Calu3 (cell line): ENCODE data around the gene TTBK1. TPM values are rescaled to one million over a fixed set of nuclear protein-coding genes. Genes with fewer than 3 reads are reported as not detected.

ENCODE experiments used
- BruUV-seq: library from RNA; stranded (reverse); fragments of 400-500 nt; replicated peaks from 2 replicates; lab custom pipeline; 2021; lab: Mats Ljungman, UMichigan
- CTCF ChIA-PET: fragments of 300-600 bp; sonication (Branson Sonifier 250); formaldehyde crosslinking; loops from one replicate; lab custom pipeline; 2022; ENCODE audit warnings: antibody characterized with exemption; lab: Charles Lee
- DNase-seq: peaks from one replicate; pipeline ENCODE4 v3.0.0; 2022
- H3K27ac Mint-ChIP-seq: one replicate; pipeline ENCODE4 v1.8.0; 2022; ENCODE audit warnings: mixed read lengths; ENCODE audit not compliant: unreplicated experiment
- H3K27me3 Mint-ChIP-seq: one replicate; pipeline ENCODE4 v1.8.0; 2022; ENCODE audit warnings: mixed read lengths; ENCODE audit not compliant: unreplicated experiment
- H3K36me3 Mint-ChIP-seq: one replicate; pipeline ENCODE4 v1.8.0; 2022; ENCODE audit warnings: mild to moderate bottlenecking, moderate library complexity, mixed read lengths; ENCODE audit not compliant: insufficient read depth, unreplicated experiment
- H3K4me1 Mint-ChIP-seq: one replicate; pipeline ENCODE4 v1.8.0; 2022; ENCODE audit warnings: mild to moderate bottlenecking, low read depth, mixed read lengths; ENCODE audit not compliant: unreplicated experiment
- H3K4me3 Mint-ChIP-seq: one replicate; pipeline ENCODE4 v1.8.0; 2022; ENCODE audit warnings: mild to moderate bottlenecking, low read depth, moderate library complexity, mixed read lengths; ENCODE audit not compliant: unreplicated experiment
- H3K9me3 Mint-ChIP-seq: one replicate; pipeline ENCODE4 v1.8.0; 2022; ENCODE audit warnings: low read depth, mixed read lengths; ENCODE audit not compliant: unreplicated experiment
- CTCF ChIP-seq: fragments of 200-600 bp; IDR thresholded peaks from one replicate; pipeline ENCODE4 v1.8.0; 2022; ENCODE audit warnings: antibody characterized with exemption; ENCODE audit not compliant: unreplicated experiment
- intact Hi-C: fragments of 100-400 bp; cut with micrococcal nuclease; formaldehyde crosslinking; loops from one replicate; pipeline ENCODE4 v1.10.0; 2022; ENCODE audit not compliant: unreplicated experiment
- total RNA-seq: library from RNA; stranded (reverse); gene quantifications from 2 replicates; pipeline ENCODE4 v1.2.3, GENCODE V29; 2022

The TTBK1 gene
- total RNA-seq, 1 experiment from 2014 or later = 0.17 TPM

GRCh38 chr6:43285832-43286231 is 42.6 kb downstream of the TTBK1 start:
- CTCF ChIA-PET = no interaction called here
- Mint-ChIP-seq H3K27ac (no peak overlapping the region), H3K9me3 (no peaks in the 10 kb centered on the region), H3K4me3 (no peak overlapping the region), H3K27me3 (peaks cover 26% of the 10 kb centered on the region), H3K36me3 (no peaks in the 10 kb centered on the region), H3K4me1 (no peaks in the 10 kb centered on the region)
- intact Hi-C loops = no loop called here
- no peak for TF ChIP-seq CTCF
- DNase-seq = no peak
- BruUV-seq = no TSS peak

DNA sequence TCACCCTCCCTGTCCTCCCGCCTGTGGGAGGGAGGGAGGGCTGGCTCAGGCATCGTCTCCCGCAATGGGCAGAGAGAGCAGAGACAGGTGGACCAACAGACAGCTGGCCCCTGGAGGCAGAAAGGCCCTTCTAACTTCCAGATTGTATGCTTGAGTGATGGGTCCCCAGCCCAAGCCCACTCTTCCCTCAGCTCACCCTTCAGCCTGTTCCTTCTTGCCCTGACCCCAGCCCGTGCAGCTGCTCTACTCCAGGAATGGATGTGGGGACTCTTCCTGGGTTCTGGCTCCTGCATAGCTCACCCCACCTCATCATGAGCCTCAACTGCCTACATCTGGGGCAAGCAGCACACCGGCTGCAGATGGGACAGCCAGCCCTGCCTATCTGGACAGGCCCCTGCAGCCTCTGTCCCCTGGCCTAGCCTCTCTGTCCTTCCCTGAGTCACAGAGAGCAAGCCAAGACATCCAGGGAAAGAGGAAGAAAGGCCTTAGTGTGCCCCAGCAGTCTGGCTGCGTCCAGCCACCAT is 43.2 kb downstream of the TTBK1 start:
- no peak overlapping the region for H3K27ac Mint-ChIP-seq
- H3K36me3 Mint-ChIP-seq = no peaks in the 10 kb centered on the region
- CTCF ChIA-PET = interaction anchor here (0.6 to 1.5 kb wide), 3 partner anchors 11 to 90 kb away, joined by 3 to 6 read pairs (median 3); no protein-coding TSS in a partner anchor
- H3K27me3 Mint-ChIP-seq = peaks cover 19% of the 10 kb centered on the region
- intact Hi-C loops = no loop called here
- TF ChIP-seq CTCF = no peak
- DNase-seq = no peak
- no peaks in the 10 kb centered on the region for H3K4me1 Mint-ChIP-seq
- H3K9me3 Mint-ChIP-seq = no peaks in the 10 kb centered on the region
- no peak overlapping the region for H3K4me3 Mint-ChIP-seq
- no TSS peak for BruUV-seq

DNA sequence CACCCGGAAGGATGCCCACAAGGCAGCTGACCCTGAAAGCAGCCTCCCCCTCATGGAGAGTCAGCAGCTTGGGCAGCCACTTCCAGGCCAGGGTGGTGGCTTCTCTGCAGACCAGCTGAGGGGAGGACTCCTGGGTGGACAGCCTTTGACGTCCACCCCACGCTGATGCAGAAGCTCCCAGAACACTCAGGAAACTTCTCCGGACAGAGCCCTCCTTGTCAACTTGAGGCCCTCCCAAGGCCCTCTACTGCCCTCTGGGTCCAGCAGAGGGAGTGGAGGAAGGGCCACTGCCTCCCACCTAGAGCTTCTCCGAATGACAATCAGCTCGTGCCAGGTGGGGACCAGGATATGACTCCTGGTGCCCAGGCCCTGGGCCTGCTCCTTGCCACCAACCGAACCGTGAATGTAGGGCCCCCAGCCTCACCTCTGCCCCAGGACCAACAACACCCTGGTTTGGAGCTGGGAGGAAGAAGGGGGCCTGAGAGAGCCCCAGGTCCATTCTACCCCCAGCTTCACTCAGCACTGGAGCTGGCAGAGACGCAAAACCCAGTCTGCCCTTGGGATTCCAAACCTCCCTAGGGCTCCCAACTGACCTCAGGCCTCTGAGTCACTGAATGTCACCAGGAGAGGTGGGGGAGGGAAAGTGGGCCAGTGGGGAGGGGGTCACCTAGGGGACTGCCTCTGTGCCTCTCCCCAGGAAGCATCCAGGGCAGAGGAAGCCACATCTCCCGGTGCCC is 43.9 kb downstream of the TTBK1 start:
- no TSS peak for BruUV-seq
- CTCF ChIA-PET = interaction anchor here (1.0 to 1.5 kb wide), 3 partner anchors 10 to 89 kb away, joined by 3 to 6 read pairs (median 4); no protein-coding TSS in a partner anchor
- TF ChIP-seq CTCF = no peak
- H3K36me3 Mint-ChIP-seq = no peaks in the 10 kb centered on the region
- H3K27me3 Mint-ChIP-seq = peaks cover 13% of the 10 kb centered on the region
- no peak overlapping the region for H3K4me3 Mint-ChIP-seq
- no peak overlapping the region for H3K27ac Mint-ChIP-seq
- no peaks in the 10 kb centered on the region for H3K4me1 Mint-ChIP-seq
- DNase-seq = no peak
- H3K9me3 Mint-ChIP-seq = no peaks in the 10 kb centered on the region
- intact Hi-C loops = no loop called here

DNA sequence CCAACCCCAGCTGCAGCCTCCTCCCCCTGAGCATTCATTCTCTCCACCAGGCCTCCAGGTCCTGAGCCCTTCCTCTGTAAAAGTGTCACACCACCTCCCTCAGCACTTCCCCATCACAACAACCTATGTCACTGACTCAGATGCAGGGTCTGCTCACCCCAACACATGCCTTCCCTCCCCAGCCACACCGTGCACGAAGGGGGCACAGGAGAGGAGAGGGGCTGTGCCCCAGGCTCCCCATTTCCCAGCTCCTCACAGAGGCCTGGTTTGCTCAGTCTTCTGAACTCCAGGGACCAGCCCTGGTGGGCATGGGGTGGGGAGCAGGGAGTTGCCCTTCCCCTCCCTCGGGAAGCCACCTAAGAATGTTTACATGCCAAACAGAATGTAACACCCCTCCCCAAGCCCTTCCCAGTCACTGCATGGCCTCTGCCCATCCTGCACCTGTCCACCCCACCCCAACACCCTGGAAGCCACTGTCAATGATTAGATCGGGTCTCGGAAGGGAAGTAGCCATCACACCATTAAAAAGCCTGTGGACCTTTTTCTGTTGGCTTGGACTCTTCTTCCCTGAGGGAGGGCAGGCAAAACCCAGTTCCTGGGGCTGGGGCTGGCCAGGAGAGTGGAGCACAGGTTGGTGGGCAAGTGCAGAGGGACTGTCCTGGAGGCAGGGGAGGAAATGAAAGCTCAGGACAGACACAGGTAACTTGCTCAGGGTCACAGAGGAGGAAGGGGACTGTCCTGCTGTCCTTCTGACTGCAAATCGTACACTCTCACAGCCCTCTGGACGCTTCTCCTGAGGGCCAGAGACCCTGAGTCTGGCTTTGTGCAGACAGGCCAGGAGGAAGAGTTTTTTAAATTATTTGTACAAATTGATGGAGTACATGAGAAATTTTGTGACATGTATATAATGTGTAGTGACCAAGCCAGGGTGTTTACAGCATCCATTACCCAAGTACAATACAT is 44.7 kb downstream of the TTBK1 start:
- intact Hi-C loops = no loop called here
- Mint-ChIP-seq H3K27ac (no peak overlapping the region), H3K9me3 (no peaks in the 10 kb centered on the region), H3K27me3 (peaks cover 4% of the 10 kb centered on the region), H3K4me1 (no peaks in the 10 kb centered on the region), H3K4me3 (no peak overlapping the region), H3K36me3 (no peaks in the 10 kb centered on the region)
- CTCF ChIA-PET = interaction anchor here (1.1 to 1.5 kb wide), 2 partner anchors 9 to 46 kb away, joined by 3 to 4 read pairs; no protein-coding TSS in a partner anchor
- BruUV-seq = no TSS peak
- no peak for TF ChIP-seq CTCF
- no peak for DNase-seq
